H1 (cell line): Measurements from ENCODE around the gene BRK1. TPM values are rescaled to one million over a fixed set of nuclear protein-coding genes. Genes with fewer than 3 reads are reported as not detected.

ENCODE experiments used
- CTCF ChIA-PET: fragments of 300-600 bp; sonication (Branson Sonifier 250); formaldehyde crosslinking; loops from one replicate; lab custom pipeline; 2021; ENCODE audit not compliant: partially characterized antibody; lab: Charles Lee
- POLR2A ChIA-PET: fragments of 300-600 bp; sonication (Branson Sonifier 250); formaldehyde crosslinking; loops from one replicate; lab custom pipeline; 2021; ENCODE audit warnings: inconsistent platforms; ENCODE audit not compliant: partially characterized antibody; lab: Charles Lee
- DNase-seq, 2 experiments: peaks; one replicate each; pipeline versions ENCODE4 v3.0.0 to v3.0.0-alpha.2; 2010 to 2022; ENCODE audit warnings: low spot score in 2 of 2, low read depth in 1 of 2, mixed read lengths in 1 of 2
- FAIRE-seq: peaks from 2 replicates; lab custom pipeline; 2011; peaks lifted over from hg19 to GRCh38; lab: Jason Lieb, UNC
- H2AFZ ChIP-seq: 2 replicates; pipeline ENCODE4 v1.8.1; 2012; ENCODE audit warnings: low read length, inconsistent platforms
- H2AK5ac ChIP-seq: 2 replicates; pipeline ENCODE4 v1.6.1; 2013; ENCODE audit warnings: low read depth, low read length
- H2BK120ac ChIP-seq: replicated peaks from 2 replicates; pipeline ENCODE3; 2013; ENCODE audit warnings: low read depth, low read length, inconsistent platforms
- H2BK12ac ChIP-seq: 2 replicates; pipeline ENCODE4 v1.6.1; 2013; ENCODE audit warnings: low read depth, low read length
- H2BK15ac ChIP-seq: 2 replicates; pipeline ENCODE4 v1.6.1; 2013; ENCODE audit warnings: low read length
- H2BK20ac ChIP-seq: 2 replicates; pipeline ENCODE4 v1.6.1; 2013; ENCODE audit warnings: low read length
- H2BK5ac ChIP-seq: 2 replicates; pipeline ENCODE4 v1.6.1; 2013; ENCODE audit warnings: low read depth, low read length
- H3K14ac ChIP-seq: 2 replicates; pipeline ENCODE4 v1.6.1; 2013; ENCODE audit warnings: inconsistent platforms; ENCODE audit not compliant: insufficient read length
- H3K18ac ChIP-seq: 2 replicates; pipeline ENCODE4 v1.6.1; 2013; ENCODE audit warnings: low read length; ENCODE audit errors: extremely low read depth
- H3K23ac ChIP-seq: 2 replicates; pipeline ENCODE4 v1.6.1; 2013; ENCODE audit warnings: inconsistent platforms; ENCODE audit not compliant: insufficient read length
- H3K23me2 ChIP-seq: 2 replicates; pipeline ENCODE4 v1.6.1; 2013; ENCODE audit warnings: low read depth, low read length
- H3K27ac ChIP-seq: 2 replicates; pipeline ENCODE4 v1.6.1; 2011; ENCODE audit warnings: low read depth, low read length, inconsistent platforms
- H3K27me3 ChIP-seq, 4 experiments: replicated peaks in 1 of 4; 1 replicate in 1 of 4; 2 replicates in 3 of 4; pipeline versions ENCODE4 v1.6.1 to v1.8.1; 2011 to 2013; ENCODE audit warnings: low read length in 3 of 4, mild to moderate bottlenecking in 3 of 4, inconsistent platforms in 2 of 4, mixed read lengths in 2 of 4, moderate library complexity in 1 of 4; ENCODE audit not compliant: control insufficient read depth in 3 of 4, insufficient read depth in 3 of 4; ENCODE audit errors: extremely low read depth in 1 of 4
- H3K36me3 ChIP-seq, 4 experiments: 2 replicates each; pipeline versions ENCODE4 v1.6.1 to v1.8.1; 2011 to 2013; ENCODE audit warnings: mild to moderate bottlenecking in 4 of 4, low read length in 3 of 4, moderate library complexity in 2 of 4, control low read depth in 1 of 4, inconsistent platforms in 1 of 4; ENCODE audit not compliant: insufficient read depth in 4 of 4, control insufficient read depth in 2 of 4
- H3K4ac ChIP-seq: replicated peaks from 2 replicates; pipeline ENCODE3; 2013; ENCODE audit warnings: low read length, low read depth, mixed read lengths, inconsistent platforms; ENCODE audit not compliant: insufficient read length
- H3K4me1 ChIP-seq, 4 experiments: replicated peaks in 1 of 4; 1 replicate in 1 of 4; 2 replicates in 3 of 4; pipeline versions ENCODE4 v1.6.1 to v1.8.1; 2011 to 2013; ENCODE audit warnings: low read length in 3 of 4, inconsistent platforms in 2 of 4, mixed read lengths in 1 of 4; ENCODE audit not compliant: insufficient read depth in 4 of 4, control insufficient read depth in 3 of 4
- H3K4me2 ChIP-seq, 2 experiments: 2 replicates each; pipeline versions ENCODE4 v1.6.1 to v1.8.1; 2011 to 2013; ENCODE audit warnings: low read depth in 2 of 2, low read length in 2 of 2, control low read depth in 1 of 2, inconsistent platforms in 1 of 2, mild to moderate bottlenecking in 1 of 2; ENCODE audit not compliant: insufficient read depth in 1 of 2
- H3K4me3 ChIP-seq, 4 experiments: fragments of 200-600, 300-600 bp in 1 of 4; sonication (generic), shearing (Covaris generic), sonication (Bioruptor Twin) in 1 of 4; 2 replicates each; pipeline versions ENCODE4 v1.5.1 to v1.8.1; 2011 to 2016; ENCODE audit warnings: low read length in 4 of 4, low read depth in 3 of 4, control low read depth in 2 of 4, inconsistent platforms in 2 of 4, mild to moderate bottlenecking in 2 of 4, mixed read lengths in 1 of 4, moderate library complexity in 1 of 4; ENCODE audit not compliant: insufficient read depth in 2 of 4; ENCODE audit errors: extremely low read depth in 1 of 4
- H3K56ac ChIP-seq: replicated peaks from 2 replicates; pipeline ENCODE3; 2013; ENCODE audit warnings: low read depth, mild to moderate bottlenecking, mixed read lengths, low read length, inconsistent platforms; ENCODE audit not compliant: insufficient read length
- H3K79me1 ChIP-seq: 2 replicates; pipeline ENCODE4 v1.6.1; 2013; ENCODE audit warnings: low read depth, low read length, control low read depth
- H3K79me2 ChIP-seq, 2 experiments: 2 replicates each; pipeline versions ENCODE4 v1.6.1 to v1.8.1; 2012 to 2013; ENCODE audit warnings: low read length in 2 of 2, mild to moderate bottlenecking in 2 of 2, inconsistent platforms in 1 of 2; ENCODE audit not compliant: insufficient read depth in 2 of 2, control insufficient read depth in 1 of 2
- H3K9ac ChIP-seq, 4 experiments: replicated peaks in 1 of 4; 1 replicate in 1 of 4; 2 replicates in 3 of 4; pipeline versions ENCODE4 v1.6.1 to v1.8.1; 2011 to 2013; ENCODE audit warnings: low read depth in 3 of 4, low read length in 3 of 4, control low read depth in 2 of 4, mild to moderate bottlenecking in 2 of 4, moderate library complexity in 2 of 4, inconsistent platforms in 1 of 4; ENCODE audit errors: extremely low read depth in 1 of 4
- H3K9me3 ChIP-seq, 2 experiments: 2 replicates each; pipeline versions ENCODE4 v1.6.1 to v1.8.1; 2012 to 2013; ENCODE audit warnings: mild to moderate bottlenecking in 2 of 2, moderate library complexity in 2 of 2, control low read depth in 1 of 2, inconsistent platforms in 1 of 2, low read depth in 1 of 2, low read length in 1 of 2, mixed read lengths in 1 of 2; ENCODE audit not compliant: insufficient read depth in 2 of 2
- H4K20me1 ChIP-seq, 2 experiments: replicated peaks in 1 of 2; 2 replicates each; pipeline versions ENCODE3 to v1.8.1; 2011 to 2013; ENCODE audit warnings: inconsistent platforms in 2 of 2, low read length in 2 of 2, mild to moderate bottlenecking in 1 of 2; ENCODE audit not compliant: insufficient read depth in 2 of 2, control insufficient read depth in 1 of 2
- H4K5ac ChIP-seq: 2 replicates; pipeline ENCODE4 v1.6.1; 2013; ENCODE audit warnings: low read length, low read depth, mixed read lengths, inconsistent platforms; ENCODE audit not compliant: insufficient read length
- H4K8ac ChIP-seq: 2 replicates; pipeline ENCODE4 v1.8.0; 2013; ENCODE audit warnings: mild to moderate bottlenecking, moderate library complexity, low read length, inconsistent platforms; ENCODE audit not compliant: insufficient read depth; ENCODE audit errors: extremely low read depth
- H4K91ac ChIP-seq: replicated peaks from 2 replicates; pipeline ENCODE3; 2013; ENCODE audit warnings: low read length, mixed read lengths, inconsistent platforms; ENCODE audit not compliant: insufficient read length
- BRCA1 ChIP-seq: IDR thresholded peaks from 2 replicates; pipeline ENCODE4 v1.6.1; 2012; ENCODE audit warnings: low read depth, low read length, improper control_type of control experiment
- CEBPB ChIP-seq: IDR thresholded peaks from 2 replicates; pipeline ENCODE4 v1.6.1; 2012; ENCODE audit warnings: low read depth, low read length
- FOSL1 ChIP-seq: IDR thresholded peaks from 2 replicates; pipeline ENCODE4 v1.6.1; 2011; ENCODE audit warnings: mild to moderate bottlenecking, low read depth, low read length, moderate library complexity; ENCODE audit not compliant: insufficient read depth
- POLR2A ChIP-seq, 2 experiments: IDR thresholded peaks; 1 replicate in 1 of 2; 2 replicates in 1 of 2; pipeline ENCODE4 v1.6.1; 2011; ENCODE audit warnings: low read depth in 2 of 2, low read length in 2 of 2, mild to moderate bottlenecking in 2 of 2; ENCODE audit errors: control extremely low read depth in 1 of 2
- RXRA ChIP-seq: IDR thresholded peaks from 2 replicates; pipeline ENCODE4 v1.6.1; 2011; ENCODE audit warnings: low read depth, mild to moderate bottlenecking, low read length, moderate library complexity; ENCODE audit not compliant: insufficient read depth
- SIX5 ChIP-seq: IDR thresholded peaks from 2 replicates; pipeline ENCODE4 v1.6.1; 2011; ENCODE audit warnings: mild to moderate bottlenecking, low read depth, low read length
- WGBS, 2 experiments: shearing (Covaris generic) in 1 of 2; methylation state at CpG; one replicate each; pipeline versions ENCODE4 v1.1.6 to v1.1.7; 2013 to 2015; ENCODE audit warnings: low lambda C conversion rate in 2 of 2, mixed read lengths in 2 of 2, inconsistent platforms in 1 of 2, low coverage in 1 of 2, missing lambda C conversion rate in 1 of 2; ENCODE audit not compliant: insufficient replicate concordance in 2 of 2, insufficient coverage in 1 of 2, insufficient read length in 1 of 2; ENCODE audit errors: extremely low coverage in 1 of 2, missing lambda C conversion rate in 1 of 2; 5-methylcytosine and 5-hydroxymethylcytosine counted together
- polyA plus RNA-seq, 7 experiments: library from polyadenylated mRNA; depleted of rRNA in 3 of 7; stranded (reverse) in 5 of 7; unstranded in 2 of 7; fragments of >200 nt in 5 of 7; fragments of 200-250 nt in 2 of 7; gene quantifications; 1 replicate in 5 of 7; 2 replicates in 1 of 7; 4 replicates in 1 of 7; pipeline versions ENCODE4 v1.2.1 to v1.2.3, GENCODE V29; 2011 to 2013; ENCODE audit warnings: missing spikeins in 2 of 7, mixed read lengths in 2 of 7
- total RNA-seq: library from RNA; stranded (reverse); fragmentation: NEBNext Ultra II Directional; extraction: Animal tissue kit (Norgen Biotek cat#: 25700); gene quantifications from 2 replicates; pipeline ENCODE4 v1.2.1, GENCODE V29; 2021
- TF ChIP-seq, protein P1 (sequence below): IDR thresholded peaks from 2 replicates; pipeline ENCODE4 v1.6.1; 2012; ENCODE audit warnings: low read length, inconsistent platforms

BRK1 gene
- total and polyA plus RNA-seq, 2 of the 8 experiments (the other 6 are each of a cell fraction or from before 2014, with no cell fraction given), result 137 to 164 TPM

DNA sequence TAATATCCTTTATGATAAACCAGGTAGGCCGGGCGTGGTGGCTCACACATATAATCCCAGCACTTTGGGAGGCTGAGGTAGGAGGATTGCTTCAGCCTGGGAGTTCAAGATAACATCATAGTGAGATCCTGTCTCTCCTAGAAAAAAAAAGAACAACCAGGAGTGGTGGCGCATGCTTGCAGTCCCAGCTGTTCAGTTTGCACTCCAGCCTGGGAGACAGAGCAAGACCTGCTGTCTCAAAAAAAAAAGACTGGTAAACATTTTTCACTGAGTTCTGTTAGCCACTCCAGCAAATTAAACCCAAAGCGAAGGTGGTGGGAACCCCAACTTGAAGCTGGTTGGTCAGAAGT, 39.6 kb downstream of the BRK1 start:
- 93% methylated on average over 4 of the region's 4 CpGs; no CpG with 5 or more reads in 1 of the 2 experiments for WGBS, 2 experiments
- FAIRE-seq, result no peak
- Histone ChIP-seq H3K9ac (no peak overlapping the region), H3K4ac (no peak overlapping the region), H3K14ac (no peak overlapping the region), H3K36me3 (peaks cover 4 to 22% (median 15%) of the 10 kb centered on the region in 4 experiments), H4K8ac (no peak overlapping the region), H3K23ac (no peak overlapping the region), H3K79me2 (no peaks in the 10 kb centered on the region), H3K27ac (no peak overlapping the region), H3K9me3 (no peaks in the 10 kb centered on the region), H3K56ac (no peak overlapping the region), H3K27me3 (no peaks in the 10 kb centered on the region; a peak in 1 of 7 replicates), H2BK20ac (no peak overlapping the region), H2AK5ac (no peak overlapping the region), H2BK12ac (no peak overlapping the region), H3K4me2 (no peak overlapping the region), H3K4me1 (no peaks in the 10 kb centered on the region), H3K4me3 (no peak overlapping the region), H2AFZ (no peak overlapping the region), H4K20me1 (peaks cover 0 to 2% of the 10 kb centered on the region in 2 experiments), H2BK5ac (no peak overlapping the region), H3K18ac (no peak overlapping the region), H3K23me2 (no peaks in the 10 kb centered on the region), H3K79me1 (no peaks in the 10 kb centered on the region), H4K91ac (no peak overlapping the region), H2BK15ac (no peak overlapping the region), H2BK120ac (no peak overlapping the region), H4K5ac (no peak overlapping the region)
- TF ChIP-seq BRCA1 (no peak), SIX5 (no peak), CEBPB (no peak), FOSL1 (no peak), POLR2A (IDR thresholded peaks at IDR 0.05; ENCODE audit: control extremely low read depth in 1 of 2, low read depth in 2 of 2, low read length in 2 of 2) (0 out of 3 replicates have a peak, but pooled peaks of 1 of the 2 experiments have one; percentile 25), RXRA (no peak)
- TF ChIP-seq, protein P1, sequence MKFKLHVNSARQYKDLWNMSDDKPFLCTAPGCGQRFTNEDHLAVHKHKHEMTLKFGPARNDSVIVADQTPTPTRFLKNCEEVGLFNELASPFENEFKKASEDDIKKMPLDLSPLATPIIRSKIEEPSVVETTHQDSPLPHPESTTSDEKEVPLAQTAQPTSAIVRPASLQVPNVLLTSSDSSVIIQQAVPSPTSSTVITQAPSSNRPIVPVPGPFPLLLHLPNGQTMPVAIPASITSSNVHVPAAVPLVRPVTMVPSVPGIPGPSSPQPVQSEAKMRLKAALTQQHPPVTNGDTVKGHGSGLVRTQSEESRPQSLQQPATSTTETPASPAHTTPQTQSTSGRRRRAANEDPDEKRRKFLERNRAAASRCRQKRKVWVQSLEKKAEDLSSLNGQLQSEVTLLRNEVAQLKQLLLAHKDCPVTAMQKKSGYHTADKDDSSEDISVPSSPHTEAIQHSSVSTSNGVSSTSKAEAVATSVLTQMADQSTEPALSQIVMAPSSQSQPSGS, result no peak
- no peak for DNase-seq
- POLR2A ChIA-PET, result interaction anchor here (0.6 to 0.9 kb wide), 6 partner anchors 18 to 392 kb away, joined by 3 to 4 read pairs (median 4); no protein-coding TSS in a partner anchor
- CTCF ChIA-PET, result interaction anchor here (0.6 to 1.3 kb wide), 6 partner anchors 42 to 477 kb away, joined by 3 to 5 read pairs (median 4); no protein-coding TSS in a partner anchor
